Ishikawa (cell line): ENCODE data around the gene KREMEN1.

Experiments
- NFIC ChIP-seq: IDR thresholded peaks from 2 replicates; pipeline ENCODE4 v1.6.1; 2012
- REST ChIP-seq: IDR thresholded peaks from 2 replicates; pipeline ENCODE4 v1.6.1; 2012; ENCODE audit warnings: low read depth, mild to moderate bottlenecking

- TF ChIP-seq NFIC (no peak), REST (no peak)
These were observed 71.9 kb downstream of the KREMEN1 start for GRCh38 chr22:29144786-29145160.
